Medulla oblongata (tissue), 1 donor: ENCODE data around the gene MAPK13.
"Not testable (repeated sequence)": the region's sequence is repeated elsewhere in the genome, so short reads cannot be mapped to it uniquely, and the experiment has no call there.

Experiments used
- DNase-seq: peaks from one replicate; pipeline ENCODE4 v3.0.0-alpha.2; 2015; ENCODE audit errors: extremely low spot score

The MAPK13 gene

DNA sequence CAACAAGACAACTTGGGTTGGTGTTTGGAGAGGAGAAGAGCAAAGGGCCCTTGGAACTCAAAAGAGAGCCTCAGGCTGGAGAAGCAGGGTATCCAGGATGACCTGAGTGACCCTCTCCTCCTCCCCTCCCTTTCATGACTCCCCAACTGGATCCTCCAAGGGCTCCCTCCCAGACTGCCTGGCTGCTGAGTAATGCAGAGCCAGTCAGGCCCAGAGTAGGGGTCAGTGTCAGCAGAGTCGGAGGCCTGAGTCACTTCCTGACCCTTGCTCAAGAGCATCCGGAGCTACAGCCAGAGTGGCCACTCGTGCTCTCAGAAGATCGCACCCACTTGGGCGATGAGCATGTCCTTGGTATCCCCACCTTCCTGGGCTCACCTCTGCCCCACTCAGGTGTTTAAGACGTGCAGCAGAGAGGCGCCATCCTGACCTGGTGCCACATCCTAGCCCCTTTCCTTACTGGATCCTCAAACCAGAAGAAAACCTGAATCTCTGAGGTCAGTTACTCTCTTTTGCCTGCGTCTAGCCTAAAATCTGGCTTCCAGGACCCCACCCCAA lies 2.8 kb upstream of the MAPK13 start:
- no peak for DNase-seq

DNA sequence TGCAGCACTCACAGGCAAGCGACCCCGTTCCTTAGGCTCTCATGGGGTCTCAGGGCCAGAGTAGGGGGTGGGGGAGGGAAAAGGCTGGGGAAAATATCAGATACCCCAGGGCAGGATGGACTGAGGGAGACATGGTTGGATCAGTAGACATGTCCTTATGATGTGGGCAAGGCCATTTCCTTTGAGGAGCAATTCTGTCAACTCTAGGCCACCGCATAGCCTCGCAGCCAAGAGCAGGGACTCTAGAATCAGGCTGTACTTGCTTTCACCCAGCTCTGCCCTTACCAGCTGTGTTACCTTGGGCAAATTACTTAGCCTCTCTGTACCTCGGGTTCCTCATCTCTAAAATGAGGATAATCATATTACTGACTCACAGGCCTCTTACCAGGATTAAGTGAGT lies 2.2 kb upstream of the MAPK13 start:
- no peak for DNase-seq

DNA sequence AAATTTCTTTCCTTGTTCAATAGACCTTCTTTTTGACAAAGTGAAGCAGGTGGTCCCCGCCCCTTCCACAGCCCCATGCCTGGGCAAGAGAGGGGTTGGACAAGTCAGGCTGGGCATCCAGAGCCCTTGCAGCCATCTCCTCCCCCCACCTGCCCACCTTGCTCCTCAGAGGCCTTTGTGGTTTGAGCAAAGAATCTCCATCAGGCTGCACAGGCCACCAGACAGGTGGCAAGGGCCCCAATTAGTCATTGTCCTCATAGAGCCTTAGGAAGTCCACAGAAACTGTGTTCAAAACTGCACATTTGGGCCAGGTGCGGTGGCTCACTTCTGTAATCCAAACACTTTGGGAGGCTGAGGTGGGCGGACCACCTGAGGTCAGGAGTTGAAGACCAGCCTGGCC lies 1.5 kb upstream of the MAPK13 start:
- DNase-seq, result no peak

DNA sequence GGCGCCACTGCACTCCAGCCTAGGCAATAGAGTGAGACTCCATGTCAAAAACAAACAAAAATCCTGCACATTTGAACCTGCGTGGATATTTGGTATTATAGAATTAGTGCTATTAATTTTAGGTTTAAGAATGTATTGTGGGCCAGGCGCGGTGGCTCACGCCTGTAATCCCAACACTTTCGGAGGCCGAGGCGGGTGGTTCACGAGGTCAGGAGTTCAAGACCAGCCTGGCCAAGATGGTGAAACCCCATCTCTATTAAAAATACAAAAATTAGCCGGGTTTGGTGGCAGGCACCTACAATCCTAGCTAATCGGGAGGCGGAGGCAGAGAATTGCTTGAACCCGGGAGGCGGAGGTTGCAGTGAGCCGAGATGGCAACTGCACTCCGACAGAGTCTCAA lies 979 bp upstream of the MAPK13 start:
- DNase-seq, result not testable (repeated sequence)

DNA sequence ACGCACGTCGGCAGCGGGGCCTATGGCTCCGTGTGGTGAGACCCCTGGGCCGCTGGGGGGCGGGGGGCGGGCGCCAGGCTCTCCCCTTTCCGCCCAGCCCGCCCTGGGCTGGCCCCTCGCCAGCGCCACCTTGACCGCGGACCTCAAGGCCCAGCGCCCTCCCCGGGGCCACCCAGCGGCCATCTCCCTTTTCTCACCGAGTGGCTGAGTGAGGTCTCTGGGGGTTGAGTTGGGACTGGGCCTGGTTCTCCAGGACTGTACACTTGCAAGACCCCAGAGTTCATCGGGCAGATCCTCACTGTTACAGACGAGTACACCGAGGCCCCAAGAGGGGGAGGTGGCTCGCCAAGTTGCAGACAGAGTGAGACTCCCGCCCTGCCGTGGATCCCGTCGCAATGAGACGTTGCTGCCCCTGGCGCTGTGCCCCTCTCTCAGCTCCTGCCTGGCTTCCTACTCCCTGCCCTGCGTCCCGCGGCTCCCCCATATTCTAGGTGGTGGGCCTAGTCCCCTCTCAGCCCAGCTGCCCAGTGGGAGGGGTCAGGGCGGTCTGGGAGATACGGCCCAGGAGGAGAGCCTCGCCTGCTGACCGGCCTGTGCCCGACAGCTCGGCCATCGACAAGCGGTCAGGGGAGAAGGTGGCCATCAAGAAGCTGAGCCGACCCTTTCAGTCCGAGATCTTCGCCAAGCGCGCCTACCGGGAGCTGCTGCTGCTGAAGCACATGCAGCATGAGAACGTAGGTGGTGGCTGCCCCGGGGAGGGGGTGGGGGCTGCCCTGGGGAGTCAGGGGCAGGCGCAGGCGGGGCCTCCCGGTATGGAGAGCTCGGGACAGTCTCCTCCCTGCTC lies 576 bp downstream of the MAPK13 start:
- DNase-seq, result no peak

DNA sequence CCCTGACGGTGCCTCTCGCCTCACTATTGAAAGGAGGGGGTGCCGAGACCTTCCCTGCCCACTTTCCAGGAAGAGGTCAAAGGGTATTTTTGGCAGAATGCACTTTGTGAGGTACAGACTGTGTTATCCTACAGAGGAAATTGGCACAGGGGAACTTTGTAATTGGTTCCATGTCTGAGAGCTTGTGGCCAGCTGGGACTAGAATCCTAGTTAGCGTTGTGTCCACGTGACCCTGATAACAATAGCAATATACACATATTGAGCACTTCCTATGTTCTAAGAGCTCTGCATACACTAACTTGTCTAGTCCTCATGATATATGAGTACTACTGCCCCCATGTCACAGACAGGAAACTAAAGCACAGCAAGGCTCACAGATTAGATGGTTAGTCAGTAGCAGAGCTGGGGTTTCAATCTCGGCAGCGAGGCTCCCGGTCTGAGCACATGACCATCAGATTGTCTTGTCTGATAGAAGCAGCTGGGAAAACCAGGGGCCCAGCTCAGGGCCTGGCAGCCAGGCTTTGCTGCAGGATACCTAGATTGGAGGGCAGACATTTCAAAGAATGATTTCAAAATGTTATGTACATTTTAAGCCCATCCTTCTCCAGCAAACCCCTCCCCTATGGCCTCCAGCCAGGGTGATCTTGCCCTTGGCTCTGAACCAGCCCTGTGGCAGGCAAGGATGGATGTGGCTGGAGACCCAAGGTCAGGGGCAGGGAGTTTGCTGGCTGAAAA lies 1.4 kb downstream of the MAPK13 start:
- DNase-seq, result no peak

DNA sequence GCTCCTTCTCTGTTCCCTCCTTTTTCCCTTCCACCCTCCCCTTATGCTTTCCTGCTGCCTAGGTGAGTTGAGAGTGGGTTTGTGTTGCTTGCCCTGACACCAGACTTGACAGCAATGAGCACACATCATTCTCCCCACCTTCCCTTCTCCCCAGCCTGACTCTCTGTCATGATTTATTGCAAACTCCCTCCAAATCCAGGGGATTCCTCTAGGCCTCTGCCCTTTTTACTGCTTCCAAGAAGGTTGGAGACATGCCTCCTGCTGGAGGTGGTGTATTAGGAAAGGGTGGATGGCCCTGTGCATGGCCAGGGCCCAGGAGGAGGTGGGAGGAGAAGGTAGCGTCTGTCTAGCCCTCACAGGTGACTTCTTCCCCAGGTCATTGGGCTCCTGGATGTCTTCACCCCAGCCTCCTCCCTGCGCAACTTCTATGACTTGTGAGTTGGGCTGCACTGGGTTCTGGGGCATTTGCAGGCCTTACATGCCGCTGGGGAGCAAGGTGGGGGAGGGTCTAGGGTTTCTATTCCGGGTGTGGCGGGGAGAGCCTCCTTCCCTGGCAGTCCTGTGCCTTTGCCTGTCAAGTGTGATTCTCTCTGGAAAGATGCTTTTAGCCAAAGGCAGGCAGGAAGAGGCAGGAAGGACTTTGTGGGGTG lies 2.1 kb downstream of the MAPK13 start:
- DNase-seq, result no peak

DNA sequence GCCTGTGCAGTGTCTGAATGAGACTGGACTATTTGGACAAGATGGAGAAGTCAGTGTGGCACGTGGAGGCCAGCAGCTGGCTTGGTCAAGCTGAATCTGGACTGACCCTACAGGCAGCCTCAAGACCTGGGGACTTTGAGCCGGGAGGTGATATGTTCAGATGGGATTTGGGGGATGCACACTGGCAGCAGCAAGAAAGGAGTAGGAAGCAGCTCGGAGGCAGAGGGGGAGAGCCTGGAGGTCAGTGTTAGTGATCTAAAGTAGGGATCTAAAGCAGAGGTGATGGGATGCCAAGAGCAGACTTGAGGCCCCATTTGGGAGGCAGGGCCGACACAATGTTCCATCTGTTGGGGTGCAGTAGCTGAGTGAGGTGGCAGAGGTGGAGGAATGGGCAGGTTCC lies 2.8 kb downstream of the MAPK13 start:
- DNase-seq, result no peak

DNA sequence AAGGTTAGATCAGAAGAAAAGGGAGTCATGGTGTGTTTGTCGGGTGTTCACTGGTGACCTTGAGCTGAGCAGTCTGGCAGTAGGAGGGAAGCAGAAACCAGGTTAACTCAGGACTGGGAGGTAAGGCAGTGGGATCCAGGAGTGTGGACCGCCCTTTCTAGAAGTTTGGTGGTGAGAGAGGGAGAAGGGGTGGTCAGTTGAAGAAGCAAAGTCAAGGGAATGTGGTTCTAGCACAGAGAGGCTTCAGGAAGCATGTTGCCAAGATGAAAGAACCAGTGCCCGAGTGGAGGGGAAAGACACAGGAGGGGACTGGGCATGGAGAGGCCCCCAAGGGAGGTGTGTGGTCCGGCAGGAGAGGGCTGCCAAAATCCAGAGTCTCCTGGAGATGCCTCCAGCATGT lies 3.6 kb downstream of the MAPK13 start:
- DNase-seq, result no peak

DNA sequence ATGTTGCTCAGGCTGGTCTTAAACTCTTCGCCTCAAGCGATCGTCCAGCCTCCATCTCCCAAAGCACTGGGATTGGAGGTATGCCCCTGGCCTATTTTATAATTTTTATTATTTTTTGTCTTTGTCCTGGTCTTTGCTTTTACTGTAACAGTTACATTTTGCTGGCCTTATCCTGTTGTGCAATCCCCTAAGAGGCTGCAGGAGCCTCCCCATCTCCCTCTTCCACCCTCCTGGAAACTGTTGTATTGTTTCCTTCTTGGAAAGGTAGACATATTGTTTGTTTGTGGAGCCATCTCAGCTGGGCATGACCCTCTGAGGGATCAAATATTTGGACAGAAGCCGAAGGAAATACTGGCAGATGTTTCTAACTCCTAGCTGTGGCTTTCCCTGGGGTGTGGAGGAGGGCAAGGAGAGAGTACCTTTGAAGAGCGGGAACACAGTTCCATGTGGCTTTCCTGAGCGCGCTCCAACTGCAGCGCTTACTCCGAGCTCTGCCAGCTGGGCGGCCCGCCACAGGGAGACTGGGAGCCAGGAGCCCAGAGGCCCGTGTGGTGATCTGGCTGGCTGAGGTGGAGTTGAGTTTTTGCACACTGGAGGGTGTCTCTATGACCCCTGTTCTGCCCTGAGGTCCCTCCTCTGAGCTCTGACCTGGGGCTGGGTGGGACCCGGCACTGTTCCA lies 4.9 kb downstream of the MAPK13 start:
- no peak for DNase-seq

DNA sequence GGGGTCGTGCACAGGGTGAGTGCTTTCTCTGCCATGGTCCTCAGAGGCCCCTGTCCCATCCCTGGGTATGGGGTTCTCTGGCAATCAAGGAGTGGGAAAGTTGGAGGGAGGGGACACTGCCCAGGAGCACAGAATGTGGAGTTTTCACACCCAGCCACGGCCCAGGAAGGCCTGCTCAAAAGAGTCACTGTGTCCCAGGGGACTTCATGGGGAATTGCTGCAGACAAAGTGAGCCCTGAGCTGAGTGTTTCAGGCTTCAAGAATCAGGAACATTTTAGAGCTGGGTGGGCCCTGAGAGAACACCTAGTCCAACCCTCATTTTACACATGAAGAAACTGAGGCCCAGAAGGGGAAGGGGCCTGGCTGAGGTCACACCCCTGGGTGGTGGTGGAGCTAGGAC lies 5.7 kb downstream of the MAPK13 start:
- no peak for DNase-seq

DNA sequence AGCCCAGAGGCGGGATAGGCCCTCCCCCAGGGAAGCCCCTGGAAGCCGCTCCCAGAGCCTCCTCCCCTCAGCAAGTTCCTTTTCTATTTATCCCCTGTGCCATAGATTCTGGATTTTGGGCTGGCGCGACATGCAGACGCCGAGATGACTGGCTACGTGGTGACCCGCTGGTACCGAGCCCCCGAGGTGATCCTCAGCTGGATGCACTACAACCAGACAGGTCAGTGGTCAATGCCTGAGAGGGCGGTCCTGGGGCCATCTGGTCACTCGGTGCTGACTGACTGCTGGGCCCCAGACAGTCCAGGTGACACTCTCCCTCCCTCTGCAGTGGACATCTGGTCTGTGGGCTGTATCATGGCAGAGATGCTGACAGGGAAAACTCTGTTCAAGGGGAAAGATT lies 6.2 kb downstream of the MAPK13 start:
- DNase-seq, result no peak

DNA sequence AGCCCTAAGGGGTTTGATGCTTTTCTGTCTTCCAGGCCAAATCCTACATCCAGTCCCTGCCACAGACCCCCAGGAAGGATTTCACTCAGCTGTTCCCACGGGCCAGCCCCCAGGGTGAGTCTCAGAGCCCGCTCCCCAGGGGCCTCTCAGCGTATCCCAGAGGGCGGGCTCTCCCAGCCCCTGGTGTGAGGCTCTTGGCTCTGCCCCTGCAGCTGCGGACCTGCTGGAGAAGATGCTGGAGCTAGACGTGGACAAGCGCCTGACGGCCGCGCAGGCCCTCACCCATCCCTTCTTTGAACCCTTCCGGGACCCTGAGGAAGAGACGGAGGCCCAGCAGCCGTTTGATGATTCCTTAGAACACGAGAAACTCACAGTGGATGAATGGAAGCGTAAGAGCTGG lies 8.4 kb downstream of the MAPK13 start:
- no peak for DNase-seq

DNA sequence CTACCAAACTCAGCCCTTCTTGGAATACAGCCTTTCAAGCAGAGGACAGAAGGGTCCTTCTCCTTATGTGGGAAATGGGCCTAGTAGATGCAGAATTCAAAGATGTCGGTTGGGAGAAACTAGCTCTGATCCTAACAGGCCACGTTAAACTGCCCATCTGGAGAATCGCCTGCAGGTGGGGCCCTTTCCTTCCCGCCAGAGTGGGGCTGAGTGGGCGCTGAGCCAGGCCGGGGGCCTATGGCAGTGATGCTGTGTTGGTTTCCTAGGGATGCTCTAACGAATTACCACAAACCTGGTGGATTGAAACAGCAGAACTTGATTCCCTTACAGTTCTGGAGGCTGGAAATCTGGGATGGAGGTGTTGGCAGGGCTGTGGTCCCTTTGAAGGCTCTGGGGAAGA lies 9.1 kb downstream of the MAPK13 start:
- DNase-seq, result no peak

DNA sequence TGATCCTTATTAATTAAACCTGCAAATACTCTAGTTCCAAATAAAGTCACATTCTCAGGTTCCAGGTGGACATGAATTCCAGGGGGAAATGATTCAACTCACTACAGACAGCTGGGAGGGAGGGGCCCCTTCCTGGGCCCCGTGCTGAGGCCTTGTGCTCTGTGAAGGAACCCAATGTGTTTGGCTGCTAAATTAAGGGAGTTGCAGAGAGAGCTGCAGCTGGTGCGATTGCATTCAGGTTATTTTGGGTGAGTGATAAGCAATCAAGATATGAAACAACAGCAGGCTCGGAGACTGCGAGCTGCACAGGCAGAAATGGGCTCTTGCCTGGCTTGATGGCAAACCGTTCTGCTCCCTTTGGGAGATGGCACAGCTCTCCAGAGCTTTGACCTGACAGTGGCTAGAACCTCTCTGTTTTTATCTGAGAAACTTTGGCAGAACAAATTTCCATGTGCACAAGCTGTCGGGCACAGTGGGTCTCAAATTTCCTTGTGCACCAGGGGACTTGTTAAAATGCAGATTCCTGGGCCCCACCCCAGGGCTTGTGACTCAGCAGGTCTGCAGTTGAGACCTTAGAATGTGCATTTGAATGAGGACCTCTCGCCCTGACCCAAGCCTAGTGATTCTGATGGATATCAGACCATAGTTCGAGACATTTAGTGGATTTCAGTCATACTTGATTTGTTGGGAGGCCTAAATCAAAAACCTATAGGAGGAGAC lies 9.8 kb downstream of the MAPK13 start:
- no peak for DNase-seq

DNA sequence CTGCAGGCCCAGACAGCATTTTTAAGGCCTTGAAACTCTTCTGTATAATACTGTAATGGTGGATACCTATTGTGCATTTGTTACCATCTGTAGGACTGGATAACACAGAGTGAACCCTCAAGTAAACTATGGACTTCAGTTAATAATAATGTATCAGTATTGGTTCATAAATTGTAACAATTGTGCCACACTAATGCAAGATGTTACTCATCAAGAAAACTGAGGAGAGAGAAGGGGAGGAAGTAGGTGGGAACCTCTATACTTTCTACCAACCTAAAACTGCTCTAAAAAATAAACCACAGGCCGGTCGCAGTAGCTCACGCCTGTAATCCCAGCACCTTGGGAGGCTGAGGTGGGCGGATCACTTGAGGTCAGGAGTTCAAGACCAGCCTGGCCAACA lies 10.8 kb downstream of the MAPK13 start:
- DNase-seq, result no peak

DNA sequence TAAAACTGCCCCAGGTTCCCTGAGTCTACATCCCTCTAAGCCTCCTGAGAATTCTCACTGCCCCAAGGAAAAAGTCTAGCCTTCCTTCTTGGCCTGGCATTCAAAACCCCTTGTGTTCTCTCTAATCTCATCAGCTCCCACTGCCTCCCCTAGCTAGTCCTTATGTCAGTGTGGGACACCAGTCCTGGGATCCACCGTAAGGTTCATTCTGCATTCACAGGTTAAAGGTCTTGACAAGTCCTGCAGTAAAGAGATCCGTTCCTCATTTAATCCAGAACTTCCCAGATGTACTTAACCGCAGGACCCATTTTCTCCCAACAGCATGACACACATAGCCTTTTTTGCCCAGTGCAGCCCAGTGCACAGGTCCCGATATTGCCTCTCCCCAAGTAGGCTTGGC lies 11.6 kb downstream of the MAPK13 start:
- no peak for DNase-seq

DNA sequence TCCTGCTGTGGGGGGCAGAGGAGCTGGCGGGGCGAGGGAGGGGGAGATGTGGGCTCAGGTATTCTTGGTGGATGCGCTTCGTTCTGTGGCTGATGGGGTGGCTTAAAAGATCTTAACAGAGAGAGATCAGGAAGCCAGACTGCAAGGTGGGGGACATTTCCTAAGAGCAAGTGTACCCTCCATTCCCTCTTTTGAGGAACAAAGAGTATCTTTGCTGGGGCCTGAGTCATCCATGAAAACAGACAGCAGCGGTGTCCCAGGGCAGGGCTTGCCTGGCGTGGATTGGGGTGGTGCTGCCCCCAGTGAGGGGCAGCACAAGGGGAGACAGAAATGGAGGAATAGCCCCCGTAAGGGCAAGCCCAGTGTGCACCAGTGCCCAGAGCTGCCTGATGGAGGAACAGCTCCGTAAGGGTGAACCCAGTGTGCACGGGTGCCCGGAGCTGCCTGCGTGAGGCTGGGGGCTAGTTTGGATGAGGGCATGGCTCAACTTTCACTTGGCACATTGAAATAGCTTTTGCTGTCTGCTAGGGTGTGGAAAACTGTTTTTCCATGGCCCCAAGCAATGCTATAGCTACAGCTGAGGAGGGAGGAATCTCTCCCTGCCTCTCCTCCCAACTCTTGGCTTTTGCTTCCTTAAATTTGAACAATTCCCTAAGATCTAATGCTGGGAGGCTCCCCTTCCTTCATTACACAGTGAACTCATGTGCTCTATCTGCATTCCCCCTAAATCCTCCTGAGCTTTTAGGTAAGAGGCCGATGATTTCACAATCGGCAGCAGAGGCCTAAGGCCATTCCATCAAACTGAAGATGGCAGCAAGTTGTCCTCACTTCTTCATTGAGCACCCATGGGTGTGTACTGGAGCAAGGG lies 12.9 kb downstream of the MAPK13 start:
- no peak for DNase-seq

DNA sequence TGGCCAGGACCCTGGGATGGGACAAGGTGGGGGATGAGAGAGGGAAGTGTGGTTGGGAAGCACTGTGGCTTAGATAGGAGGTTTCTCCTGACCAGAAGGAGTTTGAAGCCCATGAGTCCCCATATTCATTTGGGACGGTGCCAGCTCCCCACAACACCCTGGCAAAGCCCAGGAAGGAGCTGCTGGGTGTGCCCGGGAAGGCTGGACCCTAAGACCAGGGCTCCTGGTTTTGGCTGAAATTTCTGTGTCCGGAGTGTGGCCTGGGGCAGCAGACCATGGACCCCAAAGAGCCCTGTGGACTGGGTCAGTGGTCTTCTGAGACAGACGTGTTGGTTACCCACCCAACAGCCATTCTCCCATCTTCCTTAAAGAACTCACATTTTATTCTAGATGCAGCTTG lies 15.2 kb downstream of the MAPK13 start:
- no peak for DNase-seq

DNA sequence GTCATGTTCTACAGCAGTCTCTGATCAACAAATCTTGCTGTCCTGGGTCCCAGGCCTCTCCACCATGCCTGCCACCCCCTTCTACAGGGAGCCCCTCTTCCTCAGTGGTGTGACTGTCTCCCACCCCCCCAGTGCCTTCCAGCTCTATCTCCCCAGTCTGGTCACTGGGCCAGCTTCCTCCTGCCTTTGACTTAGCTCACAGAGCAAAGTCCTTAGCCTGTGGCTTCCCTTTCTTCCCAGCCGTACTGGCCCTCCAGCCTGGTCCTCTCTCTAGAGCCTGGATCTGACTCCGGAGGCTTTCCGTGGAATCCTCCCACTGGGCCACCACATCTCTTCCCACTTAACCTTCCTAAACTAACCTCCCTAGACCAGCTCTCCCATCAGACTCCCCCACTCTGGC lies 17.0 kb downstream of the MAPK13 start:
- DNase-seq, result no peak
